Measurements from ENCODE around the gene COLQ. TPM values are rescaled to one million over a fixed set of nuclear protein-coding genes. Genes with fewer than 3 reads are reported as not detected.

The COLQ gene
- total RNA-seq, 1 donor from 2014 or later = 9.9 TPM

GRCh38 chr3:15403965-15404364 is 117.5 kb downstream of the COLQ start:
- H3K4me3 Mint-ChIP-seq (ENCODE audit: low read depth) = no peak overlapping the region
- TF ChIP-seq CTCF (IDR thresholded peaks at IDR 0.05; ENCODE audit: unreplicated experiment) = no peak
- no peak overlapping the region for H3K27ac Mint-ChIP-seq
- no peaks in the 10 kb centered on the region for H3K9me3 Mint-ChIP-seq (ENCODE audit: low read depth)
- H3K4me1 Mint-ChIP-seq (ENCODE audit: low read depth) = no peaks in the 10 kb centered on the region
- peaks cover 2% of the 10 kb centered on the region for H3K36me3 Mint-ChIP-seq (ENCODE audit: insufficient read depth)
- no peaks in the 10 kb centered on the region for H3K27me3 Mint-ChIP-seq
- no peak for DNase-seq (ENCODE audit: low spot score, unreplicated experiment)

GRCh38 chr3:15403495-15403894 is 118.0 kb downstream of the COLQ start:
- H3K36me3 Mint-ChIP-seq (ENCODE audit: insufficient read depth) = peaks cover 2% of the 10 kb centered on the region
- no peak for DNase-seq (ENCODE audit: low spot score, unreplicated experiment)
- H3K4me1 Mint-ChIP-seq (ENCODE audit: low read depth) = no peaks in the 10 kb centered on the region
- H3K4me3 Mint-ChIP-seq (ENCODE audit: low read depth) = no peak overlapping the region
- no peaks in the 10 kb centered on the region for H3K27me3 Mint-ChIP-seq
- no peak for TF ChIP-seq CTCF (IDR thresholded peaks at IDR 0.05; ENCODE audit: unreplicated experiment)
- no peaks in the 10 kb centered on the region for H3K9me3 Mint-ChIP-seq (ENCODE audit: low read depth)
- no peak overlapping the region for H3K27ac Mint-ChIP-seq

- H3K36me3 Mint-ChIP-seq (ENCODE audit: insufficient read depth) = peaks cover 4% of the 10 kb centered on the region
- H3K4me3 Mint-ChIP-seq (ENCODE audit: low read depth) = no peak overlapping the region
- peaks cover 5% of the 10 kb centered on the region for H3K9me3 Mint-ChIP-seq (ENCODE audit: low read depth)
- H3K27me3 Mint-ChIP-seq = no peaks in the 10 kb centered on the region
- TF ChIP-seq CTCF (IDR thresholded peaks at IDR 0.05; ENCODE audit: unreplicated experiment) = no peak
- no peaks in the 10 kb centered on the region for H3K4me1 Mint-ChIP-seq (ENCODE audit: low read depth)
- no peak for DNase-seq (ENCODE audit: low spot score, unreplicated experiment)
- H3K27ac Mint-ChIP-seq = no peak overlapping the region
Observed at GRCh38 chr3:15401936-15402335, 119.6 kb downstream of the COLQ start.

Small RNA genes within 50 kb of the gene (microRNA-seq; reads per million reads assigned to microRNA genes)
- not detected for gene MIR4270 (ENCODE audit: borderline number of aligned reads, unreplicated experiment)

Other genes starting within 250 kb of the COLQ start
- 11.6 and 14.7 TPM in 2 replicates for gene SH3BP5, start 189.1 kb downstream of the COLQ start, total RNA-seq
- 28.0 and 28.2 TPM in 2 replicates for gene METTL6, start 94.2 kb downstream of the COLQ start, total RNA-seq
- gene EAF1, start 94.1 kb downstream of the COLQ start, total RNA-seq = 28.2 TPM in 2 replicates
- gene HACL1, start 79.9 kb upstream of the COLQ start, total RNA-seq = 24.4 and 25.9 TPM in 2 replicates
- gene BTD, start 80.0 kb upstream of the COLQ start, total RNA-seq = 26.9 and 28.9 TPM in 2 replicates

Measured in progenitor cell of endocrine pancreas (in vitro differentiated cells).